IMR-90 (cell line): ENCODE results near the gene CCNK. TPM values are rescaled to one million over a fixed set of nuclear protein-coding genes. Genes with fewer than 3 reads are reported as not detected.
A peak's percentile ranks its signal among the peaks of the same experiment; 100 is the strongest.

Experiments used
- ATAC-seq: fragments of 200-7000 bp; cut with Tn5 transposase; 2 replicates; pipeline ENCODE4 v1.9.1; 2020; ENCODE audit warnings: low read depth, mild to moderate bottlenecking, moderate library complexity
- BruUV-seq: library from RNA; stranded (reverse); fragments of 400-500 nt; replicated peaks from 2 replicates; lab custom pipeline; 2021; lab: Mats Ljungman, UMichigan
- CTCF ChIA-PET: fragments of 300-600 bp; formaldehyde crosslinking; extraction: SDS; loops from one replicate; lab custom pipeline; 2021; ENCODE audit warnings: antibody characterized with exemption; lab: Yijun Ruan, JAX
- POLR2A ChIA-PET: fragments of 300-600 bp; sonication (Branson Sonifier 250); formaldehyde crosslinking; loops from one replicate; lab custom pipeline; 2022; ENCODE audit warnings: antibody characterized with exemption; ENCODE audit not compliant: unreplicated experiment; lab: Charles Lee
- DNase-seq: peaks from one replicate; pipeline ENCODE4 v3.0.0; 2013
- H2AFZ ChIP-seq: replicated peaks from 2 replicates; pipeline ENCODE3; 2013; ENCODE audit warnings: low read length, mild to moderate bottlenecking; ENCODE audit not compliant: poor library complexity
- H2AK5ac ChIP-seq: 2 replicates; pipeline ENCODE4 v1.6.1; 2013; ENCODE audit warnings: low read depth, low read length, inconsistent platforms
- H2AK9ac ChIP-seq: replicated peaks from 2 replicates; pipeline ENCODE3; 2013; ENCODE audit warnings: mild to moderate bottlenecking, low read depth, low read length, moderate library complexity; ENCODE audit not compliant: poor library complexity
- H2BK120ac ChIP-seq: 2 replicates; pipeline ENCODE4 v1.6.1; 2013; ENCODE audit warnings: low read depth, low read length, inconsistent platforms
- H2BK15ac ChIP-seq: 3 replicates; pipeline ENCODE4 v1.6.1; 2013; ENCODE audit warnings: low read depth, low read length, inconsistent platforms
- H2BK20ac ChIP-seq: 2 replicates; pipeline ENCODE4 v1.6.1; 2013; ENCODE audit warnings: low read depth, mild to moderate bottlenecking, inconsistent platforms, low read length, moderate library complexity
- H2BK5ac ChIP-seq: 2 replicates; pipeline ENCODE4 v1.6.1; 2013; ENCODE audit warnings: mild to moderate bottlenecking, low read depth, low read length, inconsistent platforms; ENCODE audit not compliant: poor library complexity, severe bottlenecking
- H3K14ac ChIP-seq: replicated peaks from 2 replicates; pipeline ENCODE4 v1.6.1; 2013; ENCODE audit warnings: low read depth, low read length, inconsistent platforms
- H3K18ac ChIP-seq: 2 replicates; pipeline ENCODE4 v1.6.1; 2013; ENCODE audit warnings: low read depth, low read length, control low read depth
- H3K23ac ChIP-seq: 2 replicates; pipeline ENCODE4 v1.6.1; 2013; ENCODE audit warnings: low read depth, low read length, inconsistent platforms
- H3K27ac ChIP-seq: 2 replicates; pipeline ENCODE4 v1.5.1; 2013; ENCODE audit warnings: mild to moderate bottlenecking, control low read depth, low read length; ENCODE audit not compliant: insufficient read depth
- H3K27me3 ChIP-seq: 2 replicates; pipeline ENCODE4 v1.6.1; 2013; ENCODE audit warnings: low read length; ENCODE audit not compliant: control insufficient read depth, insufficient read depth
- H3K36me3 ChIP-seq: 2 replicates; pipeline ENCODE4 v1.6.1; 2013; ENCODE audit warnings: low read length, mixed read lengths; ENCODE audit not compliant: control insufficient read depth, insufficient read depth
- H3K4ac ChIP-seq: 2 replicates; pipeline ENCODE4 v1.6.1; 2013; ENCODE audit warnings: low read depth, low read length, inconsistent platforms
- H3K4me1 ChIP-seq: 2 replicates; pipeline ENCODE4 v1.6.1; 2013; ENCODE audit warnings: low read length, mixed read lengths; ENCODE audit not compliant: control insufficient read depth, insufficient read depth
- H3K4me2 ChIP-seq: 2 replicates; pipeline ENCODE4 v1.6.1; 2013; ENCODE audit warnings: low read depth, mild to moderate bottlenecking, control low read depth, low read length, moderate library complexity
- H3K4me3 ChIP-seq: 2 replicates; pipeline ENCODE4 v1.5.1; 2013; ENCODE audit warnings: low read depth, mild to moderate bottlenecking, control low read depth, low read length, moderate library complexity; ENCODE audit not compliant: insufficient read depth
- H3K56ac ChIP-seq: 2 replicates; pipeline ENCODE4 v1.6.1; 2013; ENCODE audit warnings: low read length, inconsistent platforms; ENCODE audit not compliant: insufficient read depth; ENCODE audit errors: extremely low read depth
- H3K79me1 ChIP-seq, 2 experiments: 2 replicates each; pipeline ENCODE4 v1.6.1; 2013; ENCODE audit warnings: low read length in 2 of 2, inconsistent platforms in 1 of 2, low read depth in 1 of 2
- H3K9ac ChIP-seq: 2 replicates; pipeline ENCODE4 v1.6.1; 2013; ENCODE audit warnings: low read depth, low read length, control low read depth
- H3K9me1 ChIP-seq: 2 replicates; pipeline ENCODE4 v1.6.1; 2013; ENCODE audit warnings: low read length, inconsistent platforms; ENCODE audit not compliant: insufficient read depth
- H3K9me3 ChIP-seq: 2 replicates; pipeline ENCODE4 v1.6.1; 2013; ENCODE audit warnings: low read length; ENCODE audit not compliant: control insufficient read depth, insufficient read depth
- H4K20me1 ChIP-seq: 2 replicates; pipeline ENCODE4 v1.6.1; 2013; ENCODE audit warnings: low read length, inconsistent platforms; ENCODE audit not compliant: insufficient read depth
- H4K5ac ChIP-seq: 2 replicates; pipeline ENCODE4 v1.6.1; 2013; ENCODE audit warnings: mild to moderate bottlenecking, low read depth, low read length, control low read depth
- H4K8ac ChIP-seq, 2 experiments: 2 replicates each; pipeline ENCODE4 v1.6.1; 2013; ENCODE audit warnings: low read depth in 2 of 2, low read length in 2 of 2, control low read depth in 1 of 2, inconsistent platforms in 1 of 2
- H4K91ac ChIP-seq: 2 replicates; pipeline ENCODE4 v1.6.1; 2013; ENCODE audit warnings: low read depth, low read length, inconsistent platforms; ENCODE audit not compliant: insufficient read depth
- BHLHE40 ChIP-seq: fragments of 150-350 bp; IDR thresholded peaks from 2 replicates; pipeline ENCODE4 v1.6.1; 2016; ENCODE audit warnings: mild to moderate bottlenecking, low read depth, low read length
- CEBPB ChIP-seq: IDR thresholded peaks from 2 replicates; pipeline ENCODE4 v1.6.1; 2012; ENCODE audit warnings: low read depth, low read length, improper control_type of control experiment
- CHD1 ChIP-seq: IDR thresholded peaks from 2 replicates; pipeline ENCODE4 v1.6.1; 2012; ENCODE audit warnings: low read depth, low read length, improper control_type of control experiment
- CTCF ChIP-seq: conservative IDR thresholded peaks from 2 replicates; pipeline ENCODE4 v1.5.1; 2012; ENCODE audit warnings: mild to moderate bottlenecking, low read depth, low read length, improper control_type of control experiment
- ELK1 ChIP-seq: fragments of 150-350 bp; IDR thresholded peaks from 2 replicates; pipeline ENCODE4 v1.6.1; 2016; ENCODE audit warnings: low read depth, mild to moderate bottlenecking, low read length, moderate library complexity, borderline replicate concordance
- FOS ChIP-seq: fragments of 150-350 bp; IDR thresholded peaks from 2 replicates; pipeline ENCODE4 v1.6.1; 2016; ENCODE audit warnings: low read depth, low read length
- MAFK ChIP-seq: IDR thresholded peaks from 2 replicates; pipeline ENCODE4 v1.6.1; 2012; ENCODE audit warnings: low read depth, low read length, improper control_type of control experiment
- MAZ ChIP-seq: IDR thresholded peaks from 2 replicates; pipeline ENCODE4 v1.6.1; 2012; ENCODE audit warnings: low read depth, mild to moderate bottlenecking, low read length, improper control_type of control experiment, moderate library complexity, borderline replicate concordance
- MXI1 ChIP-seq: IDR thresholded peaks from 2 replicates; pipeline ENCODE4 v1.6.1; 2012; ENCODE audit warnings: low read depth, mild to moderate bottlenecking, low read length, moderate library complexity, borderline replicate concordance
- NFE2L2 ChIP-seq: fragments of 150-350 bp; IDR thresholded peaks from 2 replicates; pipeline ENCODE4 v1.6.1; 2016; ENCODE audit warnings: low read depth, mild to moderate bottlenecking, low read length
- POLR2A ChIP-seq: IDR thresholded peaks from 2 replicates; pipeline ENCODE4 v1.6.1; 2012; ENCODE audit warnings: mild to moderate bottlenecking, low read depth, low read length
- RAD21 ChIP-seq: IDR thresholded peaks from 2 replicates; pipeline ENCODE4 v1.6.1; 2012; ENCODE audit warnings: low read length, improper control_type of control experiment
- RCOR1 ChIP-seq: IDR thresholded peaks from 2 replicates; pipeline ENCODE4 v1.6.1; 2012; ENCODE audit warnings: mild to moderate bottlenecking, low read length, improper control_type of control experiment; ENCODE audit not compliant: insufficient replicate concordance
- RFX5 ChIP-seq: IDR thresholded peaks from 2 replicates; pipeline ENCODE4 v1.8.0; 2012; ENCODE audit warnings: low read depth, mild to moderate bottlenecking, low read length, moderate library complexity
- SMC3 ChIP-seq: fragments of 150-350 bp; IDR thresholded peaks from 2 replicates; pipeline ENCODE4 v1.6.1; 2016; ENCODE audit warnings: low read depth, mild to moderate bottlenecking, antibody characterized with exemption, low read length, moderate library complexity
- USF2 ChIP-seq: fragments of 150-350 bp; IDR thresholded peaks from 2 replicates; pipeline ENCODE4 v1.6.1; 2017; ENCODE audit warnings: mild to moderate bottlenecking, antibody characterized with exemption, low read length, low read depth
- WGBS, 2 experiments: methylation state at CpG; one replicate each; pipeline versions ENCODE4 v1.1.5 to v1.1.7; 2013; ENCODE audit warnings: missing lambda C conversion rate in 2 of 2; ENCODE audit not compliant: insufficient read length in 1 of 2; ENCODE audit errors: extremely low coverage in 2 of 2; 5-methylcytosine and 5-hydroxymethylcytosine counted together
- dilution Hi-C: fragments of 300-500 bp; cut with HindIII; formaldehyde crosslinking; loops from one replicate; pipeline ENCODE4 v1.14.3; 2018; ENCODE audit warnings: low sequenced_read_pairs; ENCODE audit not compliant: unreplicated experiment
- in situ Hi-C: fragments of 300-500 bp; cut with MboI; formaldehyde crosslinking; loops from 3 replicates; pipeline ENCODE4 v1.14.3; 2019; ENCODE audit warnings: low sequenced_read_pairs, inconsistent platforms, mixed read lengths
- intact Hi-C: fragments of 100-400 bp; cut with micrococcal nuclease; formaldehyde crosslinking; loops from 2 replicates; pipeline ENCODE4 v1.10.0; 2022
- polyA plus RNA-seq, 3 experiments: library from polyadenylated mRNA; depleted of rRNA; stranded (reverse); fragments of >200 nt; gene quantifications; 2 replicates each; pipeline ENCODE4 v1.2.3, GENCODE V29; 2012; ENCODE audit warnings: low replicate concordance in 1 of 3
- total RNA-seq: library from RNA; depleted of rRNA; stranded (reverse); fragments of >200 nt; gene quantifications from 2 replicates; pipeline ENCODE4 v1.2.3, GENCODE V29; 2012

CCNK gene
- total and polyA plus RNA-seq, 2 of the 4 experiments (the other 2 are of a cell fraction) = 18.8 to 38.3 TPM

- H4K20me1 ChIP-seq = peaks cover 50% of the 10 kb centered on the region
- dilution Hi-C loops = no loop called here
Measured at GRCh38 chr14:99468081-99468480, 13.1 kb upstream of the CCNK start.

More at GRCh38 chr14:99468081-99468480, 13.1 kb upstream of the CCNK start:
- peaks cover 10% of the 10 kb centered on the region for H3K36me3 ChIP-seq
- CTCF ChIA-PET = interaction anchor here (0.6 to 0.7 kb wide), 2 partner anchors 8 to 13 kb away, joined by 3 read pairs; partner anchors contain the start of gene CCNK
- ATAC-seq = no peak
- H3K14ac ChIP-seq = no peak overlapping the region
- no peak overlapping the region for H2BK15ac ChIP-seq
- H3K9me3 ChIP-seq = no peaks in the 10 kb centered on the region
- H3K56ac ChIP-seq = no peak overlapping the region
- H2AK9ac ChIP-seq = no peak overlapping the region
- no peak overlapping the region for H3K4me3 ChIP-seq
- H2AK5ac ChIP-seq = 0 out of 2 replicates have a peak overlapping the region, but pooled peaks have one; percentile 12
- no peak overlapping the region for H2AFZ ChIP-seq
- H3K79me1 ChIP-seq = peaks cover 32 to 71% of the 10 kb centered on the region in 2 experiments
- H2BK5ac ChIP-seq = no peak overlapping the region
- no peak overlapping the region for H4K5ac ChIP-seq
- no peak overlapping the region for H4K91ac ChIP-seq
- no TSS peak for BruUV-seq
- 60% methylated on average over 2 of the region's 4 CpGs; no CpG with 5 or more reads in 1 of the 2 experiments for WGBS, 2 experiments
- no peaks in the 10 kb centered on the region for H3K27me3 ChIP-seq
- H3K4me1 ChIP-seq = peaks cover under 1% of the 10 kb centered on the region
- intact Hi-C loops = no loop called here
- DNase-seq = no peak
- in situ Hi-C loops = no loop called here
- TF ChIP-seq NFE2L2 (no peak), ELK1 (no peak), MXI1 (no peak), BHLHE40 (no peak), CEBPB (no peak), USF2 (no peak), RFX5 (no peak), CHD1 (no peak), SMC3 (no peak), CTCF (no peak), RAD21 (no peak), MAZ (no peak), MAFK (no peak), POLR2A (no peak), FOS (no peak), RCOR1 (no peak)
- POLR2A ChIA-PET = no interaction called here
- no peak overlapping the region for H3K23ac ChIP-seq
- no peak overlapping the region for H3K27ac ChIP-seq
- H3K4ac ChIP-seq = no peak overlapping the region
- H3K9me1 ChIP-seq = peaks cover 18% of the 10 kb centered on the region; the same call in 1 of the 2 replicates
- H3K9ac ChIP-seq = no peak overlapping the region
- no peak overlapping the region for H3K18ac ChIP-seq
- no peak overlapping the region for H3K4me2 ChIP-seq
- no peak overlapping the region for H2BK120ac ChIP-seq
- H4K8ac ChIP-seq = no peak overlapping the region
- H2BK20ac ChIP-seq = no peak overlapping the region
